Suprapubic skin (tissue), 4 donors: Measurements from ENCODE around the gene MRAP2.

Source experiments
- CTCF ChIP-seq, 2 donors: fragments of 200-600 bp in 1 of 2; fragments of 450-650 bp in 1 of 2; sonication (generic) in 1 of 2; IDR thresholded peaks; one replicate each; pipeline ENCODE4 v1.5.1; 2016 to 2019; ENCODE audit warnings: antibody characterized with exemption in 2 of 2, mild to moderate bottlenecking in 1 of 2, moderate library complexity in 1 of 2
- EP300 ChIP-seq: sonication (generic); formaldehyde crosslinking; IDR thresholded peaks from one replicate; pipeline ENCODE4 v1.6.1; 2017; ENCODE audit warnings: antibody characterized with exemption
- POLR2A ChIP-seq, 2 donors: fragments of 450-650 bp; IDR thresholded peaks; one replicate each; pipeline ENCODE4 v1.6.1; 2017; ENCODE audit warnings: antibody characterized with exemption in 2 of 2, mild to moderate bottlenecking in 2 of 2, moderate library complexity in 2 of 2
- POLR2AphosphoS5 ChIP-seq, 3 donors: sonication (generic); formaldehyde crosslinking; IDR thresholded peaks; one replicate each; pipeline ENCODE4 v1.6.1; 2017; ENCODE audit warnings: antibody characterized with exemption in 3 of 3

GRCh38 chr6:84003131-84003530 is 30.4 kb upstream of the MRAP2 start:
- no peak for TF ChIP-seq POLR2A (IDR thresholded peaks at IDR 0.05)
- TF ChIP-seq EP300: no peak
- TF ChIP-seq CTCF (IDR thresholded peaks at IDR 0.05): no peak
- TF ChIP-seq POLR2AphosphoS5 (IDR thresholded peaks at IDR 0.05): no peak
